ENCODE data around the gene MRPL49. TPM values are rescaled to one million over a fixed set of nuclear protein-coding genes. Genes with fewer than 3 reads are reported as not detected.
A peak's percentile ranks its signal among the peaks of the same experiment; 100 is the strongest.

MRPL49 gene
- total RNA-seq, 1 experiment from 2014 or later, result 73.4 TPM

DNA sequence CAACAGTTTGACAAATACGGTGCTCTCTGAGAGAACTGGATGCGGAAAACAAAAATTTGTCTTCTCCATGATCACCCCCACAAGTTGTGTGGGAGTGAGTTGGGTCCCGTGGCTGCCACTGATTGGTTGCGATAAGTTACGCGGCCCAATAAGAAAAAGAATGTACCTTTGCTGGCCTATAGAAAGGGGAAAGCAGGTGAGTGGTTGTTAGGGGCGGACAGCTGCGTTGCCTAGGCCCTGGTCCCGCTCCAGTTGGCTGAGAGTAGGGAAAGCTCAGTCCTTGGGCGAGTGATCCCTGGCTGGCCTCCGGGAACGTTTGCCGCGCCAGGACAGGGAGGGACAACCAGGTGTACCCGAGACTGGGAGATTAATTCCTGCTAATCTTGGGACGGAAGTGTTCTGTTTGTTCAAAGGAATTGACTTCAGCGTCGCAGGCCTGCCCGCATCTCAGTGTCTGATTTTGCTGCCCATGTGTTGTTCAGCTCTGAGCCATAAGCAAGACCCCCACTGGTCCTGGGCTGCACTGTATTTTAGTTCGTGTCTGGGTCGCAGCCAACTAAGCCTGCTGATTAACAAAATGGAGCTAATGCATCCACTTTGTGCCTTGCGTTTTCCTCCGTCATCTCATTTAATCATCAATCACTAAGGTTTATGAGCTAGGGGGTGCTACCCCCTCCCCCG, 13.0 kb downstream of the MRPL49 start:
- TF ChIP-seq, protein P1, sequence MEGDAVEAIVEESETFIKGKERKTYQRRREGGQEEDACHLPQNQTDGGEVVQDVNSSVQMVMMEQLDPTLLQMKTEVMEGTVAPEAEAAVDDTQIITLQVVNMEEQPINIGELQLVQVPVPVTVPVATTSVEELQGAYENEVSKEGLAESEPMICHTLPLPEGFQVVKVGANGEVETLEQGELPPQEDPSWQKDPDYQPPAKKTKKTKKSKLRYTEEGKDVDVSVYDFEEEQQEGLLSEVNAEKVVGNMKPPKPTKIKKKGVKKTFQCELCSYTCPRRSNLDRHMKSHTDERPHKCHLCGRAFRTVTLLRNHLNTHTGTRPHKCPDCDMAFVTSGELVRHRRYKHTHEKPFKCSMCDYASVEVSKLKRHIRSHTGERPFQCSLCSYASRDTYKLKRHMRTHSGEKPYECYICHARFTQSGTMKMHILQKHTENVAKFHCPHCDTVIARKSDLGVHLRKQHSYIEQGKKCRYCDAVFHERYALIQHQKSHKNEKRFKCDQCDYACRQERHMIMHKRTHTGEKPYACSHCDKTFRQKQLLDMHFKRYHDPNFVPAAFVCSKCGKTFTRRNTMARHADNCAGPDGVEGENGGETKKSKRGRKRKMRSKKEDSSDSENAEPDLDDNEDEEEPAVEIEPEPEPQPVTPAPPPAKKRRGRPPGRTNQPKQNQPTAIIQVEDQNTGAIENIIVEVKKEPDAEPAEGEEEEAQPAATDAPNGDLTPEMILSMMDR (conservative IDR thresholded peaks at IDR 0.05), result no peak
- Mint-ChIP-seq H3K4me3 (peak overlapping the region; percentile 93 to 95), H3K36me3 (ENCODE audit: insufficient read depth in 1 of 3, low read depth in 3 of 3) (peaks cover 5 to 26% (median 26%) of the 10 kb centered on the region in 3 experiments; a peak in 6 of 7 replicates), H3K4me1 (peaks cover 19 to 23% of the 10 kb centered on the region in 2 experiments), H3K9me3 (no peaks in the 10 kb centered on the region; a peak in 1 of 5 replicates), H3K27me3 (ENCODE audit: low read depth) (peaks cover 8% of the 10 kb centered on the region), H3K27ac (peak overlapping the region; percentile 100)
- H4K5ac ChIP-seq (ENCODE audit: insufficient read length, low read depth, low read length), result no peak overlapping the region
- peak overlapping the region; percentile 58 for H3K4me2 ChIP-seq (ENCODE audit: insufficient read depth, insufficient read length, low read length)
- H2AK5ac ChIP-seq (ENCODE audit: insufficient read length, low read length), result no peak overlapping the region
- no peaks in the 10 kb centered on the region for H3K9me3 ChIP-seq (ENCODE audit: control insufficient read depth, low read depth, low read length)
- H3K27ac ChIP-seq (ENCODE audit: insufficient read length, low read depth, low read length), result peak overlapping the region; percentile 71
- H4K20me1 ChIP-seq (ENCODE audit: control insufficient read depth, insufficient read depth, insufficient read length), result no peaks in the 10 kb centered on the region
- peak overlapping the region; percentile 96 for H3K9ac ChIP-seq (ENCODE audit: extremely low read depth, insufficient read length, low read length)
- H3K4ac ChIP-seq (ENCODE audit: low read depth, low read length), result no peak overlapping the region
- no peak overlapping the region for H4K91ac ChIP-seq (ENCODE audit: insufficient read length, low read depth, low read length)
- no peaks in the 10 kb centered on the region for H3K79me2 ChIP-seq (ENCODE audit: insufficient read depth, low read length)
- no peaks in the 10 kb centered on the region for H3K27me3 ChIP-seq (ENCODE audit: insufficient read depth, low read length)
- H2AFZ ChIP-seq (ENCODE audit: low read length), result no peak overlapping the region
- no CpG with 5 or more reads among the region's 24 CpGs for WGBS (ENCODE audit: extremely low coverage, insufficient read length, low lambda C conversion rate)
- H3K14ac ChIP-seq (ENCODE audit: insufficient read depth, low read length), result peak overlapping the region; percentile 80; the same call in 1 of the 2 replicates
- no peak overlapping the region for H2BK20ac ChIP-seq (ENCODE audit: low read depth, low read length, poor library complexity, severe bottlenecking)
- H3K4me1 ChIP-seq (ENCODE audit: insufficient read depth, low read length), result no peaks in the 10 kb centered on the region
- no peaks in the 10 kb centered on the region for H3K79me1 ChIP-seq (ENCODE audit: insufficient read depth, low read depth, low read length, poor library complexity, severe bottlenecking)
- H3K56ac ChIP-seq (ENCODE audit: insufficient read length, low read depth, low read length), result peak overlapping the region; percentile 28
- peaks cover 14% of the 10 kb centered on the region for H3K23me2 ChIP-seq (ENCODE audit: insufficient read length, low read depth, low read length, poor library complexity, severe bottlenecking)
- H4K8ac ChIP-seq (replicated peaks; ENCODE audit: insufficient read length, low read depth, low read length), result no peak overlapping the region
- peak overlapping the region; percentile 3 for H2BK5ac ChIP-seq (ENCODE audit: insufficient read length, low read length)
- no peak overlapping the region for H2BK12ac ChIP-seq (ENCODE audit: insufficient read length, low read depth, low read length)
- no peak overlapping the region for H3K23ac ChIP-seq (ENCODE audit: insufficient read length, low read depth, low read length)
- DNase-seq, result peak; percentile 97
- H2BK15ac ChIP-seq (ENCODE audit: low read depth, low read length), result no peak overlapping the region
- H3T11ph ChIP-seq (ENCODE audit: low read length), result no peak overlapping the region
- H2BK120ac ChIP-seq (ENCODE audit: low read depth, low read length, poor library complexity, severe bottlenecking), result no peak overlapping the region
- peak overlapping the region; percentile 89 for H3K18ac ChIP-seq (ENCODE audit: insufficient read length, low read depth, low read length)
